Inflammatory macrophage (primary cell): Measurements from ENCODE around the gene ZNF518A.

ENCODE experiments used
- DNase-seq, 2 donors: peaks; one replicate each; pipeline ENCODE4 v3.0.0-alpha.2; 2020 to 2022
- total RNA-seq, 18 experiments: gene quantifications; one replicate each; lab custom pipeline; 2026; ENCODE audit warnings: mixed read lengths in 6 of 18, inconsistent platforms in 2 of 18; lab: John Stamatoyannopoulos, UW

The ZNF518A gene
- 27.3 to 128 (median 69.0) reads per million in 18 experiments for total RNA-seq

- peak; percentile 94 to 97 for DNase-seq
Measured at GRCh38 chr10:96129387-96130325, at the start of gene ZNF518A. Gene ZNF518A (plus strand): TSS chr10:96130297. CDS start chr10:96156323, 26,026 bp downstream.

GRCh38 chr10:96082153-96082552, 47.9 kb upstream of the ZNF518A start:
- no peak for DNase-seq

DNA sequence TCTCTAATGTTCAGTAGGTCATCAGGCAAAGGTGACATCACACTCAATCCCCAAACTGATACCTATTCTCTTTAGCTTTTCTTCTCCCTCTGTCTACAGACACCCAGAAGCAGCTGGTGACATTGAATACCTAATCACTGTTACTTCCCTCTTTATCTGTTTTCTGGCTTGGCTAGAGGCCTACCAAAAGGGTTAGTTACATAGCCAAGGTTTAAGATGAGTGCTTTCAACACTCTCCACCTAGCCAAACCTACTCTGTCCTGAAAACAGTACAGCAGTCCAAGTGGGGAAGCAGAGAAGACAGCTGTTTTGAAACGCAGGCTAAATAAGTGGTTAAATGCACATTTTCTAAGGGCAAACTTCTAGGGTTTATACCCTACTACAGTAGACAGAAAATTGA, 47.3 kb upstream of the ZNF518A start:
- DNase-seq: no peak

DNA sequence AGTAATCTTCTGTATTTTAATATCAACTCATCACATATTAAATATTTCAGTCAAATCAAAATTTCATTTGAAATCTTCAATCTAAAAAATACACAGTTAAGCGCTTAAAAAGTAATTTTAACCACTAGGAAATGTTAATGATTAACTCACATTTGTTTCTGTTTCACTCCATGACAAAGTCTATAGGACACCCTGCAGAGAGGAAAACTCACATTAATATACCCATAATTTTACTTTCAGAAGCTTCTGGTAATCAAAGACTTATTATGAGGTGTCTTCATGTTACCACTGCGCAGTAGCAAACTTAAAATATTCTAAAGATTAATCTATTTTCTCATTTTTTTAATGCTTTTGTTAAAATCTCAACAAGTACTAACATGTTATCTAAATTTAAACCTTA, 41.0 kb upstream of the ZNF518A start:
- no peak for DNase-seq

GRCh38 chr10:96089670-96090462, 40.2 kb upstream of the ZNF518A start:
- peak; percentile 94 to 96 for DNase-seq

GRCh38 chr10:96090463-96090800, 39.7 kb upstream of the ZNF518A start:
- no peak for DNase-seq

GRCh38 chr10:96092999-96093767, 36.9 kb upstream of the ZNF518A start:
- DNase-seq: no peak

DNA sequence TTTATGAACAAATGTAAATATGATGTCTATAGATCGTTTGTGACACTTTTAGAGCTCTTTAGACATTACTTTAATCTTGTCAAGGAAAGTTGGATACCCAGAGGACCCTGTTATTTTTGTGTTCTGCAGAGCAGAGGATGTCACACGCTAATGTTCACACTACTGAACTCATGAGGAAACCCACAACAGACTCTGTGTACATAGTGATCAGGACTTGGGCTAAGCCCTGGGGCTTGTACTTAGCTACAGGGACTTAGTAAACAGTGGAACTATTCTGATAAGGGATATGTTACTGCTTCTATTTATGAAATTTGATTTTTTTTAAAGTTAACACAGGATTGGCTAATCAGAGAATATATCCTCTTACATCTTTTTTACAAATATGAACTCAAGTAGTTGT, 36.1 kb upstream of the ZNF518A start:
- no peak for DNase-seq

DNA sequence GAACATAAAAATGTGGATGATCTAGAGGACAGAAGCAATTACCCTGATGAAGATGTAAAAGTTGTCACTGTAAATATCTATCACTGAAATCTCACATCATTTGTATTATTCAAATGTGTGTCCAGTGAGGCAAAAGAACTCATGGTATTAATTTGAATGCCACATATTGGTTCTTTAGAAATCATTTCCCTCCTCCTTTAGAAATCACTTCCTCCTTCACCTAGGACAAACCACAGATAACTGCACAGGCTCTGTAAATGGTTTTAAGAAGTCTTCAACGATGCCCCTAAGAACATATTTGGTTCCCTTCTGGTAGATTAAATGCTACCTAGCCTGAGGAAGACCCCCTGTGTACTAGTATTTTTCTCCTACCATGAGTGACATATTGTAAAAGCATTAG, 33.1 kb upstream of the ZNF518A start:
- no peak for DNase-seq

- DNase-seq: no peak
Measured at GRCh38 chr10:96097865-96098264, 32.2 kb upstream of the ZNF518A start.

DNA sequence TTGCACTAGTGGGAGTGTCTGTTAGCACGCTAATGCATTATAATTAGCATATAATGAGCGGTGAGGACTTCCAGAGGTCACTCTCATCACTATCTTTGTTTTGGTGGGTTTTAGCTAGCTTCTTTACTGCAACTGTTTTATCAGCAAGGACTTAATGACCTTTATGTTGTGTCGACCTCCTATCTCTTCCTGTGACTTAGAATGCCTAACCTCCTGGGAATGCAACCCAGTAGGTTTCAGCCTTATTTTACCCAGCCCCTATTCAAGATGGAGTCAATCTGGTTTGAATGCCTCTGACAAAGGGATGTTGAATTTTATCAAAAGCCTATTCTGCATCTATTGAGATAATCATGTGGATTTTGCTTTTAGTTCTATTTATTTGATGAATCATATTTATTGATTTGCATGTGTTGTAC, 22.5 kb upstream of the ZNF518A start:
- DNase-seq: no peak

- no peak for DNase-seq
Measured at GRCh38 chr10:96112531-96112930, 17.6 kb upstream of the ZNF518A start.

DNA sequence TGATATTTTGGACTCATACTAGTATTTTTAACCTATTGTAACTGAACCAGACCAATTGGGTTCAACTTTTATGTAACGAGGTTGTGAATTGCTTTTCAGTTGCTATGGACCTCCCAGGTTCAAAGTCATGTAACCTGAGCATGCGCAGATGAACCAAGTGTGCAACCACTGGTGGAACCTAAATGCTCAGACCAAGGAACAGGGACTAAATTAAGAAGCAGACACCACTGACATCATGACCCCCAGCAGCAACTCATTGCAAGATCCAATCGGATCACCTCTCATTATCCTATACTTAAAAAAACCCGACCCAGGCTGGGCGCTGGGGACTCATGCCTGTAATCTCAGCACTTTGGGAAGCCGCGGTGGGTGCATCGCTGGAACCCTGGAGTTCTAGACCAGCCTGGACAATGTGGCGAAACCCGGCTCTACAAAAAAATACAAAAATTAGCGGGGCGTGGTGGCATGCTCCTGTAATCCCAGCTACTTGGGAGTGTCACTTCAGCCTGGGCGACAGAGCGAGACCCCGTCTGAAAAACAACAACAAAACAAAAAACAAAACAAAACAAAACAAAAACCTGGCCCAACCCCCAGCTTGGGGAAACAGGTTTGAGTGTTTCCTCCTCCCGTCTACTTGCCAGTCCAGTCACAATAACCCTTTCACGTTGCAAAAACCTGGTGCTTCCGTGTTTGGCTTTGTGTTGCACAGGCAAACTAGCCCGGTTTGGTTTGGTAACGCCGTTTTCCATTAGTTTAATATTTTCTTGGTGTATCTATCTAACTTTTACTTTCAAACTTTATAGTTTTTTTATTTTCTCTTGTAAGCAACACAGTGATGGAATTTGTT, 11.3 kb upstream of the ZNF518A start:
- DNase-seq: no peak

DNA sequence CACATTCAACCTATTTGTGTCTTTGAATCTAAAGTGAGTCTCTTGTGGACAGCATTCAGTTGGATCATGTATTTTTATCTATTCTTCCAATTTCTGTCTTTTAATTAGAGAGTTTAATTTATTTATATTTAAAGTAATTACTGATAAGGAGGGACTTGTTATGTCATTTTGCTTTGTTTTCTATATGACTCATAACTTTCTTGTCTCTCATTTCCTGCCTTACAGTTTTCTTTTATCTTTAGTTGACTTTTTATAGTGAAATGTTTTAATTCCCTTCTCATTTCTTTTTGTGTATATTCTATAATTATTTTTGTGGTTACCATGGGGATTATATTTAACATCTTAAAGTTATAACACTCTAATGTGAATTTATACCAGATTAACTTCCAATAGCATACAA, 7.3 kb upstream of the ZNF518A start:
- DNase-seq: no peak

DNA sequence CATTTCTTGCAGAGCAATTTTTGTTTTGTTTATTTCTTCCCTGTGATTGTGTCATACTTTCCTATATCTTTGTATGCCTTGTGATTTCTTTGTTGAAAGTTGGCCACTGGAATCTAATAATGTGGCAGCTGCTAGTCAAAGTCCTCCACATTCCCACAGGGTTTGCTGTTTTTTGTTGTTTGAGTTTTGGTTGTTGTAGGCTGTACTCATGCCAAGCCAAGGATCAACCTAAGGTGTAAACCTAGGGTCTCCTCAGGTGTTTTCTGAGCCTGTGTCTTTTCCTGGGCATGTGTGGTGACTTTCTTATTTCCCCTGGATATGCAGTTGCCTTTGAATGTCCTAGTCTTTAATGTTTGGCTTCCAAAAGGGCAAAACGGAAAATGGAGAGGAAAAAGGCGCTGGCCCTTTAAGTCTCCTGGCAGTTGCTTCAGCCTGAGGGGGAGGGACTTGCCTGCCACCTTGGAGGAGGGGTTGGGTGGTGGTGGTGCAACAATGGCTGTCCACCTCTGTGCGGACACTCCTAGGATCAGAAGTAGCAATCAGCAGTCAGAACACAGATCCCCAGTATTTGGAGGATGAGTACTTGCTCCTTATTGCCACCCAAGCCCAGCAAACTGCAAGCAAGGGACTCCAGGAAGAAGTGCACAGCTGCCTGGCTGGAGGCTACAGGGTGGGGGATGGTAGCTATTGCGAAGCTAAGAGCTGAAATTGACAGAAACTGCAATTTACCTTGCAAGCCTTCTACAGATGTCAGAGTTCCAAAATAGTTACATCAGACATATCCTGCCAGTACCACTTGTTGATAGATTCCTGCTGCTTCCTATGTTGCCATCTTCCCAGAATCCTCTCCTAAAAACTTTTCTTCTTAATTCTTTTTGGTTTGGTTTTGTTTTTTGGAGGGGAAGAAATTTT, 5.6 kb upstream of the ZNF518A start:
- peak; percentile 32 to 43 for DNase-seq

DNA sequence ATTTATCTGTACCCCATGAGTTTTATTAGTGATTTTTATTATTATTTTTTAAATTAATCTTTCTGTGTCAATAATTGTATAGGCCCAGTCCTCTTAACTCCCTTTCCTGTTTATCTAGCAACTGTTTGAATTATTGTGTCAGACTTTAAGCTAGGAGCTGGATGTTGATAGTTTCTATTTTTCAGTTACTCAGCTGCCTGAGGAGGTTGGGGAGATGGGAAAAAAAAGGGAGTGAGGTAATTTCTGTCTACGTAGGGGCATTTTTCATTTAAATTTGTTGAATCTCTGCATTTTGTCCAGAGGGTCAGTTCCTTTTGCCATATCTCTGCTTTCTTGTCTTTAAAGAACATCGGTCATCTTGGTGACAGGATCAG, 5.0 kb upstream of the ZNF518A start:
- DNase-seq: no peak

DNA sequence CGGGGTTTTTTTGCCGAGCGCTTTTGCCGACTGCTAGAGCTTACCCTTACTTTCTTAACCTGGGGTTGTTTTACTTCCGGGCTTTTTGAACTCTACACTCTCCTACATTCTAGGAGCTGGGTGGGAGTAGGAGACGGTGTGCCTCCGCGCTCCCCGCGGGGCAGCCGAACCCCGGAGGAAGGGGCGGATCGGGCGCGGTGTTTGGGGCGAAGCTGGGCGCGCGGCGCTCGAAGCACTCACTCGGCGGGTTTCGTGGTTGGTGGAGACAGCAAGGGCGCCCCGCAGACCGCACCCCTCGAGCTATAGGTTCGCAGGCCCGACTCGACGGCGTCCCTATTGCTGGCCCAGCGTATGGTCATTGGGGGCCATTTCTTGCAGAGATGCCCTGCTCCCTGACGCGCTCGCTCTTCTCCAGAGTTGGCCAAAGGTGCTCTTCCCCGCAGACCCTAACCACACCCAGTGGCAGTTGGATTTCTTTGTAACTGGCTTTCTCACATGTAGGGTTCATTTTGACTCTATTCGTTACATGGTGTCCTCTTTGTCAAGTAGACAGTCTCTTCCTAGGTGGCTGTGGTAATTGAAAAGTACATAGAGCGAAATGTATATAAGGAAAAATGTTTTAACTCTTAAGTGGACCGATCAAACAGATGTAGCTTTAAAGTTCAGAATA, 364 bp downstream of the ZNF518A start:
- peak; percentile 85 to 89 for DNase-seq

DNA sequence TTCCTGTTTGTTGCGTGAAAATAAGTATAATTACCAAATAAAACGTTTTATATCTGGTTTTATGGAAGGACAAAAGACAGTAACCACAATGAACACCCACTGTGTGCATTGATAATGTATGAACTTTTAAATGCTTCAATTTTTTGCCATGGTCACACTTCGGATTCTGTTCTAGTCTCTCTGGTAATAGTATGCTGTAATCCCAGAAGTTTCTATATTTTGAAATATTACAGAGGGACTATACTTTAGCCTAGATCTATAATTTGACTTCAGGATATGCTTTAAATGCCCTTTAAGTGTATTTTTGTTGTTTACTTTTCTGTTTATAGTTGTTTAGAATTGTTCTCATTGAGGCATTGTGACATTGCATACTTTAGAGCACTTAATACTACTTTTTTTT, 1.5 kb downstream of the ZNF518A start:
- peak in 1 of 2 donors; percentile 7 for DNase-seq

DNA sequence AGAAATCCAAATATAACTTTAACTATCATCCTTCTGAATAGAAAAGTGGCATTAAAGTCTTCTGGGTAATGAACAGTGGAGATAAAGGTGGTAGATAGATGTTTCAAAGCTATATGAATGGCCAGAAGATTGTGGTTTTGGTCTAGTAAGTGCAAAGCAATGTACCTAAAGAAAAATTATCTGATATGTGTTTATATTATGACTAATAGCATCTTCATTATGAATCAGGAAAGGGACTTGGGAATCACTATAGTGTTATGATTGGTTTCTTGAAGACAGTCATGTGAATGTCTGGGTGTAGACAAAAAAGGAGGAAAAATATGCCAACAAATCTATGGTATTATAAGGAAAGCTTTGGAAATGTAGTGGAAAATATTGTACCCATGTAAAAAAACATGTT, 3.0 kb downstream of the ZNF518A start:
- no peak for DNase-seq

GRCh38 chr10:96136810-96137209, 6.7 kb downstream of the ZNF518A start:
- no peak for DNase-seq
